Psoas muscle (tissue), 8 donors: ENCODE data around the gene KCNJ13. TPM values are rescaled to one million over a fixed set of nuclear protein-coding genes. Genes with fewer than 3 reads are reported as not detected.

ENCODE experiments used
- ATAC-seq, 4 donors: fragments of 200-7000 bp; cut with Tn5 transposase; one replicate each; pipeline ENCODE4 v1.9.1; 2020; ENCODE audit warnings: moderate library complexity in 3 of 4, mild to moderate bottlenecking in 2 of 4
- DNase-seq, 2 donors: peaks; one replicate each; pipeline ENCODE4 v3.0.0-alpha.2; 2020
- H3K27ac ChIP-seq: fragments of 200-600 bp; one replicate; pipeline ENCODE4 v1.8.0; 2022
- H3K27me3 ChIP-seq, 3 donors: fragments of 200-600 bp in 1 of 3; one replicate each; pipeline versions ENCODE4 v1.6.1 to v1.8.0; 2013 to 2022; ENCODE audit warnings: low read length in 2 of 3, mild to moderate bottlenecking in 2 of 3, moderate library complexity in 1 of 3; ENCODE audit not compliant: insufficient read depth in 3 of 3
- H3K36me3 ChIP-seq, 2 donors: fragments of 200-600 bp in 1 of 2; one replicate each; pipeline versions ENCODE4 v1.6.1 to v1.8.0; 2013 to 2022; ENCODE audit warnings: low read depth in 1 of 2, mild to moderate bottlenecking in 1 of 2, moderate library complexity in 1 of 2; ENCODE audit not compliant: insufficient read depth in 1 of 2
- H3K4me1 ChIP-seq: fragments of 200-600 bp; one replicate; pipeline ENCODE4 v1.8.0; 2022
- H3K4me3 ChIP-seq: fragments of 200-600 bp; one replicate; pipeline ENCODE4 v1.8.0; 2022; ENCODE audit warnings: mild to moderate bottlenecking
- H3K9me3 ChIP-seq: fragments of 200-600 bp; one replicate; pipeline ENCODE4 v1.8.0; 2022
- WGBS, 3 donors: extraction: QIAGEN DNeasy Blood & Tissue Kit; methylation state at CpG; one replicate each; pipeline versions ENCODE4 v1.1.6 to v1.1.7; 2013; 5-methylcytosine and 5-hydroxymethylcytosine counted together
- intact Hi-C, 2 donors: fragments of 100-400 bp; cut with DNase I; formaldehyde crosslinking; loops; one replicate each; pipeline versions ENCODE4 v1.11.0 to v1.14.2; 2022
- polyA plus RNA-seq, 3 donors: library from polyadenylated mRNA; stranded (reverse); fragments of 200-250 nt; gene quantifications; one replicate each; pipeline ENCODE4 v1.2.3, GENCODE V29; 2013
- total RNA-seq, 4 donors: library from RNA; stranded (reverse); fragmentation: NEBNext Ultra II Directional in 2 of 4; extraction: Animal tissue kit (Norgen Biotek cat#: 25700) in 2 of 4; gene quantifications; one replicate each; pipeline versions ENCODE4 v1.2.1 to v1.2.4, GENCODE V29; 2021 to 2023
- TF ChIP-seq, protein P1 (sequence below): fragments of 200-600 bp; IDR thresholded peaks from one replicate; pipeline ENCODE4 v1.8.0; 2022; ENCODE audit warnings: antibody characterized with exemption
- donor health status: healthy with polysubstance abuse.
- donor health status: DM: no; HTN: no; CAD: no; lungs with moderate emphysema.
- donor health status: Bipolar disorder and iron deficiency.
- donor health status: healthy.
- donor health status: DM: yes; HTN: yes; CAD: no.
- donor health status: DM: no; HTN: no; CAD: no.
- donor health status: DM: no; HTN: no; CAD: no.
- donor health status: DM: yes; HTN: yes; CAD: no.

KCNJ13 gene
- total and polyA plus RNA-seq, 7 donors = 0.03 TPM; not detected in 6

- peaks cover 2 to 66% of the 10 kb centered on the region in 2 donors for H3K36me3 ChIP-seq
- ATAC-seq = no peak
Observed at GRCh38 chr2:232731470-232731869, 44.9 kb downstream of the KCNJ13 start.

DNA sequence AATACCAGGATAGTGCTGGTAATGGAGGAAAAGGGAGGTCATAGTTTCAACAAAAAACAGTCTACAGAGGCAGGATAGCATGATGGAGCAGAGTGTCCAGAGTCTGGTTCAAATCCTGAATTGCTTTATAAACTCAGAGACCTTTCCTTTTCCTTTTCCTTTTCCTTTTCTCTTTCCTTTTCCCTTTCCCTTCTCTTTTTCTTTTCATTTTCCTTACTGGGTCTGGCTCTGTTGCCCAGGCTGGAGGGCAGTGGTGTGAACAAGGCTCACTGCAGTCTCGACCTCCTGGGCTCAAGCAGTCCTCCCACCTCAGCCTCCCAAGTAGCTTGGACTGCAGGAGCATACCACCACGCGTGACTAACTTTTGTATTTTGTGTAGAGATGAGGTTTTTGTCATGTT lies 47.6 kb downstream of the KCNJ13 start:
- TF ChIP-seq, protein P1, sequence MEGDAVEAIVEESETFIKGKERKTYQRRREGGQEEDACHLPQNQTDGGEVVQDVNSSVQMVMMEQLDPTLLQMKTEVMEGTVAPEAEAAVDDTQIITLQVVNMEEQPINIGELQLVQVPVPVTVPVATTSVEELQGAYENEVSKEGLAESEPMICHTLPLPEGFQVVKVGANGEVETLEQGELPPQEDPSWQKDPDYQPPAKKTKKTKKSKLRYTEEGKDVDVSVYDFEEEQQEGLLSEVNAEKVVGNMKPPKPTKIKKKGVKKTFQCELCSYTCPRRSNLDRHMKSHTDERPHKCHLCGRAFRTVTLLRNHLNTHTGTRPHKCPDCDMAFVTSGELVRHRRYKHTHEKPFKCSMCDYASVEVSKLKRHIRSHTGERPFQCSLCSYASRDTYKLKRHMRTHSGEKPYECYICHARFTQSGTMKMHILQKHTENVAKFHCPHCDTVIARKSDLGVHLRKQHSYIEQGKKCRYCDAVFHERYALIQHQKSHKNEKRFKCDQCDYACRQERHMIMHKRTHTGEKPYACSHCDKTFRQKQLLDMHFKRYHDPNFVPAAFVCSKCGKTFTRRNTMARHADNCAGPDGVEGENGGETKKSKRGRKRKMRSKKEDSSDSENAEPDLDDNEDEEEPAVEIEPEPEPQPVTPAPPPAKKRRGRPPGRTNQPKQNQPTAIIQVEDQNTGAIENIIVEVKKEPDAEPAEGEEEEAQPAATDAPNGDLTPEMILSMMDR = no peak
- Histone ChIP-seq H3K36me3 (peaks cover 2 to 68% of the 10 kb centered on the region in 2 donors), H3K9me3 (no peaks in the 10 kb centered on the region), H3K27ac (no peak overlapping the region), H3K4me1 (peaks cover 6% of the 10 kb centered on the region), H3K4me3 (no peak overlapping the region), H3K27me3 (no peaks in the 10 kb centered on the region)
- intact Hi-C loops = no loop called here
- DNase-seq = no peak
- ATAC-seq = no peak
- 96 to 98% (median 96%) methylated on average over 3 of the region's 3 CpGs for WGBS, 3 donors

More at GRCh38 chr2:232731470-232731869, 44.9 kb downstream of the KCNJ13 start:
- TF ChIP-seq, protein P1 = no peak
- Histone ChIP-seq H3K4me3 (no peak overlapping the region), H3K9me3 (no peaks in the 10 kb centered on the region), H3K27me3 (no peaks in the 10 kb centered on the region), H3K27ac (no peak overlapping the region), H3K4me1 (peaks cover 6% of the 10 kb centered on the region)
- 62 to 83% (median 67%) methylated on average over 2 of the region's 2 CpGs for WGBS, 3 donors
- intact Hi-C loops = no loop called here
- no peak for DNase-seq

- Histone ChIP-seq H3K4me1 (no peaks in the 10 kb centered on the region), H3K27ac (no peak overlapping the region), H3K36me3 (peaks cover 0 to 75% of the 10 kb centered on the region in 2 donors), H3K9me3 (no peaks in the 10 kb centered on the region), H3K27me3 (no peaks in the 10 kb centered on the region), H3K4me3 (no peak overlapping the region)
- TF ChIP-seq, protein P1 = no peak
- ATAC-seq (no peak), DNase-seq (no peak)
- intact Hi-C loops = no loop called here
- 75 to 79% (median 78%) methylated on average over 1 of the region's 1 CpG for WGBS, 3 donors
Observed at GRCh38 chr2:232723027-232723426, 53.3 kb downstream of the KCNJ13 start.

GRCh38 chr2:232721882-232722281 lies 54.5 kb downstream of the KCNJ13 start:
- peaks cover 0 to 69% of the 10 kb centered on the region in 2 donors for H3K36me3 ChIP-seq
- ATAC-seq = no peak

More at GRCh38 chr2:232721882-232722281, 54.5 kb downstream of the KCNJ13 start:
- TF ChIP-seq, protein P1 = no peak
- intact Hi-C loops = no loop called here
- H3K4me3 ChIP-seq = no peak overlapping the region
- no peak for DNase-seq
- H3K9me3 ChIP-seq = no peaks in the 10 kb centered on the region
- 72 to 84% (median 77%) methylated on average over 2 of the region's 2 CpGs for WGBS, 3 donors
- H3K27me3 ChIP-seq = no peaks in the 10 kb centered on the region
- H3K27ac ChIP-seq = no peak overlapping the region
- no peaks in the 10 kb centered on the region for H3K4me1 ChIP-seq
